Transverse colon (tissue), 4 donors: Measurements from ENCODE around the gene RNF169. TPM values are rescaled to one million over a fixed set of nuclear protein-coding genes. Genes with fewer than 3 reads are reported as not detected.
"Not testable (repeated sequence)": the region's sequence is repeated elsewhere in the genome, so short reads cannot be mapped to it uniquely, and the experiment has no call there.

Source experiments
- DNase-seq: peaks from one replicate; pipeline ENCODE4 v3.0.0-alpha.2; 2019
- H3K27ac ChIP-seq, 4 donors: fragments of 200-600 bp; sonication (generic); 2 replicates each; pipeline ENCODE4 v1.5.1; 2016 to 2018; ENCODE audit warnings: inconsistent platforms in 4 of 4
- H3K27me3 ChIP-seq: fragments of 200-600 bp; sonication (generic); 2 replicates; pipeline ENCODE4 v1.5.1; 2017; ENCODE audit warnings: inconsistent platforms
- H3K36me3 ChIP-seq, 4 donors: fragments of 200-600 bp; sonication (generic); 2 replicates each; pipeline ENCODE4 v1.5.1; 2017 to 2019; ENCODE audit warnings: inconsistent platforms in 4 of 4
- H3K4me1 ChIP-seq, 4 donors: fragments of 200-600 bp; sonication (generic); 2 replicates each; pipeline ENCODE4 v1.5.1; 2017 to 2020; ENCODE audit warnings: inconsistent platforms in 4 of 4
- H3K4me3 ChIP-seq, 4 donors: fragments of 200-600 bp; sonication (generic); 1 replicate in 1 of 4; 2 replicates in 3 of 4; pipeline versions ENCODE4 v1.5.1 to v1.6.1; 2017 to 2019; ENCODE audit warnings: inconsistent platforms in 4 of 4
- H3K9me3 ChIP-seq, 2 donors: fragments of 200-600 bp; sonication (generic); 2 replicates each; pipeline ENCODE4 v1.5.1; 2017 to 2019; ENCODE audit warnings: inconsistent platforms in 2 of 2
- EP300 ChIP-seq: sonication (generic); formaldehyde crosslinking; IDR thresholded peaks from one replicate; pipeline ENCODE4 v1.6.1; 2017; ENCODE audit warnings: antibody characterized with exemption, low read depth
- POLR2A ChIP-seq: fragments of 450-650 bp; IDR thresholded peaks from one replicate; pipeline ENCODE4 v1.6.1; 2016; ENCODE audit warnings: antibody characterized with exemption, mild to moderate bottlenecking, moderate library complexity
- POLR2AphosphoS5 ChIP-seq, 3 donors: sonication (generic); formaldehyde crosslinking; IDR thresholded peaks; one replicate each; pipeline ENCODE4 v1.6.1; 2016; ENCODE audit warnings: antibody characterized with exemption in 3 of 3
- WGBS, 2 donors: methylation state at CpG; one replicate each; pipeline ENCODE4 v1.1.5; 2018; ENCODE audit warnings: low coverage in 1 of 2; 5-methylcytosine and 5-hydroxymethylcytosine counted together
- in situ Hi-C, 4 donors: fragments of 200-750 bp; cut with MboI; loops; one replicate each; pipeline versions ENCODE4 v1.15.0 to v1.15.1; 2017; ENCODE audit warnings: low sequenced_read_pairs in 3 of 4, low pct_ligation_motif_present in 1 of 4, low pct_unique_long_range_greater_than_20kb in 1 of 4
- intact Hi-C: fragments of 100-400 bp; cut with DNase I; formaldehyde crosslinking; loops from one replicate; pipeline ENCODE4 v1.15.1; 2023; ENCODE audit warnings: low total_unique reads
- total RNA-seq, 4 donors: library from RNA; depleted of rRNA; stranded (reverse); fragments of >200 nt; gene quantifications; one replicate each; pipeline ENCODE4 v1.1.0, GENCODE V29; 2016
- TF ChIP-seq, protein P1 (sequence below), 5 experiments: fragments of 200-600 bp in 3 of 5; fragments of 450-650 bp in 2 of 5; sonication (generic) in 3 of 5; IDR thresholded peaks; 1 replicate in 2 of 5; 2 replicates in 3 of 5; pipeline ENCODE4 v1.5.1; 2016 to 2017; ENCODE audit warnings: antibody characterized with exemption in 5 of 5, inconsistent platforms in 3 of 5, mild to moderate bottlenecking in 2 of 5, moderate library complexity in 1 of 5

RNF169 gene
- total RNA-seq, 4 donors from 2014 or later = 15.1 to 22.4 (median 16.6) TPM

DNA sequence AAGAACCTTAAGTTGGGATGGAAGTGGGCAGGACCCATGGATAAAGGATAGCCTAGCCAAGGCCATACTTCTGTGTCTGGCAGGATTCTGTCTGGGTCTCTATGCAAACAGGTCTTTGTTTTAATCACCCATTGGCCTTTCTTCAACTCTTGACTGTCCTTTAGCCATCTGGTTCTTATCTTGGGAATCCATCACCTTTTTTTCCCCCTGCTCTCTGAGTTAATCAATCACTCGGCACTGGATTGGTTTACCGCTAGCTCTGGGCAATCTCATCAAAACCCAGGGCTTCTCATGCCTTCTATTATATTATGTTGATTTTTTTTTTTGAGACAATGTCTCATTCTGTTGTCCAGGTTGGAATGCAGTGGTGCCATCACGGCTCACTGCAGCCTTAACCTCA is 1.8 kb upstream of the RNF169 start:
- in situ Hi-C loops = loop anchor here in 3 of 4 donors (25.0 kb wide), 2 partner anchors 135 to 285 kb away; partner anchors contain the start of gene KCNE3 (in 3 of the 3)
- Histone ChIP-seq H3K36me3 (no peaks in the 10 kb centered on the region), H3K27me3 (no peaks in the 10 kb centered on the region), H3K4me1 (peaks cover 10 to 31% (median 15%) of the 10 kb centered on the region in 4 donors), H3K4me3 (no peak overlapping the region), H3K9me3 (no peaks in the 10 kb centered on the region), H3K27ac (peak overlapping the region in 1 of 4 donors; percentile 99)
- 98 to 100% methylated on average over 3 of the region's 3 CpGs for WGBS, 2 donors
- TF ChIP-seq EP300 = no peak
- DNase-seq = no peak
- intact Hi-C loops = no loop called here

DNA sequence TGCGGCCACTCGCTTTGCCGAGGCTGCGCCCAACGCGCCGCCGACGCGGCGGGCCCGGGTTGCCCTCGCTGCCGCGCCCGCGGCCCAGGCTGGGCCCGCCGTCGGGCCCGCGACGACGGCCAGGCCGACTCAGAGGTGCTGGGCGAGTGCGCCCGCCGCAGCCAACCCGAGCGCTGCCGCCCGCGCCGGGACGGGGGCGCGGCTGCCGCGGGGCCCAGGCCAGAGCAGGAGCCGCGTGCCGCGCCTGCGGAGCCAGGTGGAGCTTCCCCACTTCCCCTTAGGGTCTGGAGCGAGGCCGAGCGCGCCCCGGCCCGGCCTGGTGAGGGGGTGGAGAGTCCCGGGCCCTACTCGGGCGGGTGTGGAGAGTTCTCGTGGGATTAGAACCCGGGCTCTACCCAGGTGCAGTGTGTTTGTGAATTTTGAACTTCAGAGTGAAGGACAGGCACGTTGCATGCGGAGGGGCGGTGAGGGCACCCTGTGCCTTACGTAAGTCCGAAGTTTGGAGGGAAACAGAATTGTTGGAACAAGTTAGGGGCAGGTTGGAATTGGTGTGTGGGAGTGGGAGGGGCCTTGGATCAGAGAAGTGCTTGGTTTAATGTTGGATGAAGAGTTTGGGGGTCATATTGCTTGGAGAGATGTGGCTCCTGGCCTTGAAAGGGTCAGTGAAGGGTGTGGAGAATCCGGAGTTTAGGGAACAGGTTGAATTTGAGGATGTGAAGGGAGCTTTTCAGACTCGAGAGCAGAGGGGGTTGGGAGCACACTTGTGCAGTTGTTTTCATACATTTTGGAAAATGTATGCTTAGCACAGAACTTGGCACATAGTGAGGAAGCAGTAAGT is 697 bp downstream of the RNF169 start:
- H3K27ac ChIP-seq = peak overlapping the region; percentile 96 to 99 (median 98)
- TF ChIP-seq, protein P1, sequence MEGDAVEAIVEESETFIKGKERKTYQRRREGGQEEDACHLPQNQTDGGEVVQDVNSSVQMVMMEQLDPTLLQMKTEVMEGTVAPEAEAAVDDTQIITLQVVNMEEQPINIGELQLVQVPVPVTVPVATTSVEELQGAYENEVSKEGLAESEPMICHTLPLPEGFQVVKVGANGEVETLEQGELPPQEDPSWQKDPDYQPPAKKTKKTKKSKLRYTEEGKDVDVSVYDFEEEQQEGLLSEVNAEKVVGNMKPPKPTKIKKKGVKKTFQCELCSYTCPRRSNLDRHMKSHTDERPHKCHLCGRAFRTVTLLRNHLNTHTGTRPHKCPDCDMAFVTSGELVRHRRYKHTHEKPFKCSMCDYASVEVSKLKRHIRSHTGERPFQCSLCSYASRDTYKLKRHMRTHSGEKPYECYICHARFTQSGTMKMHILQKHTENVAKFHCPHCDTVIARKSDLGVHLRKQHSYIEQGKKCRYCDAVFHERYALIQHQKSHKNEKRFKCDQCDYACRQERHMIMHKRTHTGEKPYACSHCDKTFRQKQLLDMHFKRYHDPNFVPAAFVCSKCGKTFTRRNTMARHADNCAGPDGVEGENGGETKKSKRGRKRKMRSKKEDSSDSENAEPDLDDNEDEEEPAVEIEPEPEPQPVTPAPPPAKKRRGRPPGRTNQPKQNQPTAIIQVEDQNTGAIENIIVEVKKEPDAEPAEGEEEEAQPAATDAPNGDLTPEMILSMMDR (IDR thresholded peaks at IDR 0.05) = no peak
- TF ChIP-seq EP300 (no peak), POLR2A (no peak), POLR2AphosphoS5 (IDR thresholded peaks at IDR 0.05) (no peak)
- DNase-seq = peak; percentile 54
- in situ Hi-C loops = loop anchor here in 3 of 4 donors (25.0 kb wide), 2 partner anchors 137 to 287 kb away; partner anchors contain the start of gene KCNE3 (in 3 of the 3)
- H3K9me3 ChIP-seq = no peaks in the 10 kb centered on the region
- no peaks in the 10 kb centered on the region for H3K36me3 ChIP-seq
- peaks cover 13 to 48% (median 23%) of the 10 kb centered on the region in 4 donors for H3K4me1 ChIP-seq
- intact Hi-C loops = no loop called here
- 0 to 2% methylated on average over 6 to 46 of the region's 63 CpGs for WGBS, 2 donors
- no peaks in the 10 kb centered on the region for H3K27me3 ChIP-seq
- peak overlapping the region; percentile 97 to 99 (median 98) for H3K4me3 ChIP-seq

DNA sequence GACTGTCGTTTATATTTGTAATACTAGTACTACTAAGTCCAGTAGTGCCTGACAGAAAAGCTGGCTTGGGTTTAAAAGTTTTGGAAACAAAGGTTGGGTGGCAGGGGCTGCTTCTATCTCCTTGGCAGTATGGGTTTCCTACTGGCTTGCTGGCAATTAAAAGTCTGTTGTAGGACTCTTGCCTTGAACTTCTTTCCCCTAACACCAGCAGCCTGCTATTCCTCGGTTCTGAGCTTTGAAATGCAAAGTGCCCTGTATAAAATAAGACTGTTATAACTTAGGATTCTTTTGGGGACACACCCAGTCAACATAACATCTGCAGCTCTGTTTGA is 1.3 kb downstream of the RNF169 start:
- peak overlapping the region; percentile 80 to 98 (median 98) for H3K4me3 ChIP-seq
- H3K36me3 ChIP-seq = no peaks in the 10 kb centered on the region
- intact Hi-C loops (no loop called here), in situ Hi-C loops (loop anchor here in 3 of 4 donors (25.0 kb wide), 2 partner anchors 138 to 288 kb away; partner anchors contain the start of gene KCNE3 (in 3 of the 3))
- DNase-seq = no peak
- no peak for TF ChIP-seq POLR2A
- no peak for TF ChIP-seq EP300
- TF ChIP-seq, protein P1 (IDR thresholded peaks at IDR 0.05) = no peak
- no peak for TF ChIP-seq POLR2AphosphoS5 (IDR thresholded peaks at IDR 0.05)
- WGBS, 2 donors = 9 to 10% methylated on average over 2 of the region's 2 CpGs
- H3K4me1 ChIP-seq = peaks cover 16 to 54% (median 28%) of the 10 kb centered on the region in 4 donors
- H3K27me3 ChIP-seq = no peaks in the 10 kb centered on the region
- no peaks in the 10 kb centered on the region for H3K9me3 ChIP-seq
- peak overlapping the region; percentile 96 to 99 (median 98) for H3K27ac ChIP-seq

DNA sequence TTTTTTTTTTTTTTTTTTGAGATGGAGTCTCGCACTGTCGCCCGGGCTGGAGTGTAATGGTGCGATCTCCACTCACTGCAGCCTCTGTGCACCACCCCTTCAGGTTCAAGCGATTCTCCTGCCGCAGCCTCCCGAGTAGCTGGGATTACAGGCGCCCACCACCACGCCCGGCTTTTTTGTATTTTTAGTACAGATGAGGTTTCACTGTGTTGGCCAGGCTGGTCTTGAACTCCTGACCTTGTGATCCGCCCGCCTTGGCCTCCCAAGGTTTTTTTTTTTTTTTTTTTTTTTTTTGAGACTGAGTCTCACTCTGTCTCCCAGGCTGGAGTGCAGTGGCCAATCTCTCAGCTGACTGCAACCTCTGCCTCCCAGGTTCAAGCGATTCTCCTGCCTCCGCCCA is 1.9 kb downstream of the RNF169 start:
- H3K4me3 ChIP-seq, DNase-seq, intact Hi-C loops, H3K9me3 ChIP-seq, in situ Hi-C loops, H3K36me3 ChIP-seq, H3K27me3 ChIP-seq, H3K27ac ChIP-seq: not testable (repeated sequence)
- WGBS, 2 donors = 90 to 91% methylated on average over 4 to 14 of the region's 14 CpGs
- H3K4me1 ChIP-seq = peaks cover 23 to 61% (median 33%) of the 10 kb centered on the region in 4 donors

DNA sequence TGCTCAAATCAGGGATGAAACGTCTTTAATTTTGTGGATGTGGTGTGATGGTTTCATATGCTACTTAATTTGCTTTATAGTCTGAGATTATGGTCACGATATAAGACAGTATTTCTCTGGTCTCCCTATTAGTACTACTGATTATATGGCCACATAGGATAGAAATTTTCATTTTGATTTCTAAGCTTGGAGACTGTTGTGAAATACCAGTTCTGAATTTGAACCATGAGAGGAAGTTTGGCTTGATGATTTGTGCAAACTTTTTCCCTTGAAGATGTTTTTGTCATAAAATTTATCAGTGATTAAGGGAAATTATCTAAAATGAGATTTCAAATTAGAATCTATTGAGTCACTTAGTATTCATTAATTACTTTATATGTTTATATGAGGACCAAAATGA is 2.7 kb downstream of the RNF169 start:
- Histone ChIP-seq H3K36me3 (no peaks in the 10 kb centered on the region), H3K9me3 (no peaks in the 10 kb centered on the region), H3K27me3 (no peaks in the 10 kb centered on the region), H3K27ac (no peak overlapping the region), H3K4me3 (no peak overlapping the region), H3K4me1 (peaks cover 23 to 65% (median 35%) of the 10 kb centered on the region in 4 donors)
- in situ Hi-C loops (no loop called here), intact Hi-C loops (no loop called here)
- no peak for DNase-seq
- 79 to 82% methylated on average over 2 of the region's 2 CpGs for WGBS, 2 donors
- TF ChIP-seq, protein P1 (IDR thresholded peaks at IDR 0.05) = no peak
- TF ChIP-seq POLR2AphosphoS5 (IDR thresholded peaks at IDR 0.05) = no peak
- no peak for TF ChIP-seq EP300
- no peak for TF ChIP-seq POLR2A
